ENCODE measurements around the gene DCXR. TPM values are rescaled to one million over a fixed set of nuclear protein-coding genes. Genes with fewer than 3 reads are reported as not detected.

Gene DCXR
- total and polyA plus RNA-seq, 2 experiments from 2014 or later: 86.9 to 137 TPM

GRCh38 chr17:82049521-82049971 lies 12.0 kb upstream of the DCXR start:
- H3K27me3 Mint-ChIP-seq (ENCODE audit: insufficient read depth, low read depth, poor library complexity): peaks cover 11% of the 10 kb centered on the region
- no peak overlapping the region for H3K4me3 ChIP-seq
- no peak overlapping the region for H3K4me3 Mint-ChIP-seq
- peaks cover 8% of the 10 kb centered on the region; the same call in 1 of the 2 replicates for H4K20me1 ChIP-seq (replicated peaks; ENCODE audit: insufficient read depth)
- no peak overlapping the region for H3K27ac ChIP-seq (ENCODE audit: low read depth)
- peaks cover 9% of the 10 kb centered on the region; the same call in 1 of the 2 replicates for H3K79me2 ChIP-seq (replicated peaks; ENCODE audit: insufficient read depth)
- no peak overlapping the region for H2AFZ ChIP-seq
- H3F3A ChIP-seq (replicated peaks; ENCODE audit: low read depth): 0 out of 2 replicates have a peak, but pooled peaks cover 6% of the 10 kb centered on the region
- H3K9me2 ChIP-seq (ENCODE audit: insufficient read depth): no peaks in the 10 kb centered on the region
- no peaks in the 10 kb centered on the region; the same call in 2 of the 3 replicates for H3K4me1 Mint-ChIP-seq
- no peak overlapping the region for H3K4me2 ChIP-seq
- no peaks in the 10 kb centered on the region for H3K4me1 ChIP-seq (ENCODE audit: insufficient read depth)
- no peaks in the 10 kb centered on the region for H3K36me3 ChIP-seq (ENCODE audit: insufficient read depth)
- no peaks in the 10 kb centered on the region for H3K27me3 ChIP-seq (ENCODE audit: insufficient read depth)
- peaks cover 8% of the 10 kb centered on the region for H3K36me3 Mint-ChIP-seq (ENCODE audit: low read depth)
- DNase-seq (ENCODE audit: low spot score): no peak
- H3K9me3 Mint-ChIP-seq: no peaks in the 10 kb centered on the region
- TF ChIP-seq ZNF331 (CRISPR knock-in tag; IDR thresholded peaks at IDR 0.05; ENCODE audit: low read depth) (no peak), CREB1 (CRISPR knock-in tag; IDR thresholded peaks at IDR 0.05; ENCODE audit: low read depth) (no peak), REST (IDR thresholded peaks at IDR 0.05; ENCODE audit: unreplicated experiment) (no peak), ZNF462 (CRISPR knock-in tag; IDR thresholded peaks at IDR 0.05) (no peak), POLR2AphosphoS5 (IDR thresholded peaks at IDR 0.05; ENCODE audit: low read depth) (no peak), ETS1 (IDR thresholded peaks at IDR 0.05) (no peak), CTCF (conservative IDR thresholded peaks at IDR 0.05; ENCODE audit: low read depth in 2 of 2) (no peak), ZNF114 (CRISPR knock-in tag; IDR thresholded peaks at IDR 0.05) (no peak), NANOG (IDR thresholded peaks at IDR 0.05; ENCODE audit: borderline replicate concordance) (no peak), STAT1 (IDR thresholded peaks at IDR 0.05; ENCODE audit: unreplicated experiment) (no peak)
- no peak for ATAC-seq
- no peak overlapping the region for H3K27ac Mint-ChIP-seq

Measured in GM23338 (cell line).